Measurements from ENCODE around the gene SEMA3F.

GRCh38 chr3:50133283-50133615 lies 21.9 kb upstream of the SEMA3F start:
- TF ChIP-seq CTCF (IDR thresholded peaks at IDR 0.05) (no peak), POLR2A (IDR thresholded peaks at IDR 0.05) (no peak), POLR2AphosphoS5 (IDR thresholded peaks at IDR 0.05) (no peak)

Measured in upper lobe of left lung (tissue), 4 donors.